ES-I3 (cell line): Measurements from ENCODE around the gene FAM210A.

Experiments
- H3K36me3 ChIP-seq: 2 replicates; pipeline ENCODE4 v1.6.1; 2013; ENCODE audit warnings: mild to moderate bottlenecking, low read length, control low read depth, moderate library complexity; ENCODE audit not compliant: insufficient read depth
- H3K4me1 ChIP-seq: 2 replicates; pipeline ENCODE4 v1.6.1; 2013; ENCODE audit warnings: mild to moderate bottlenecking, control low read depth, low read length; ENCODE audit not compliant: insufficient read depth
- H3K9ac ChIP-seq: 2 replicates; pipeline ENCODE4 v1.6.1; 2013; ENCODE audit warnings: low read depth, mild to moderate bottlenecking, low read length, moderate library complexity
- H3K9me3 ChIP-seq: 2 replicates; pipeline ENCODE4 v1.6.1; 2013; ENCODE audit warnings: mild to moderate bottlenecking, low read length, moderate library complexity; ENCODE audit not compliant: control insufficient read depth, insufficient read depth

FAM210A gene

GRCh38 chr18:13645093-13645492 lies 81.3 kb downstream of the FAM210A start:
- H3K36me3 ChIP-seq: no peaks in the 10 kb centered on the region
- H3K9ac ChIP-seq: no peak overlapping the region
- no peaks in the 10 kb centered on the region for H3K9me3 ChIP-seq
- no peaks in the 10 kb centered on the region for H3K4me1 ChIP-seq

- H3K4me1 ChIP-seq: no peaks in the 10 kb centered on the region
- H3K9ac ChIP-seq: no peak overlapping the region
- H3K9me3 ChIP-seq: no peaks in the 10 kb centered on the region
- H3K36me3 ChIP-seq: no peaks in the 10 kb centered on the region
Observed at GRCh38 chr18:13643261-13643751, 83.1 kb downstream of the FAM210A start.

GRCh38 chr18:13642440-13642827 lies 83.9 kb downstream of the FAM210A start:
- no peaks in the 10 kb centered on the region for H3K36me3 ChIP-seq
- H3K9me3 ChIP-seq: no peaks in the 10 kb centered on the region
- H3K4me1 ChIP-seq: no peaks in the 10 kb centered on the region
- no peak overlapping the region; the same call in 1 of the 2 replicates for H3K9ac ChIP-seq

- Histone ChIP-seq H3K4me1 (no peaks in the 10 kb centered on the region), H3K9ac (peak overlapping the region; percentile 28; the same call in 1 of the 2 replicates), H3K9me3 (no peaks in the 10 kb centered on the region), H3K36me3 (no peaks in the 10 kb centered on the region)
Observed at GRCh38 chr18:13641551-13642439, 84.6 kb downstream of the FAM210A start.

- no peak overlapping the region for H3K9ac ChIP-seq
- no peaks in the 10 kb centered on the region for H3K9me3 ChIP-seq
- H3K4me1 ChIP-seq: no peaks in the 10 kb centered on the region
- no peaks in the 10 kb centered on the region for H3K36me3 ChIP-seq
Observed at GRCh38 chr18:13640266-13640860, 86.0 kb downstream of the FAM210A start.

GRCh38 chr18:13638719-13639595 lies 87.4 kb downstream of the FAM210A start:
- H3K36me3 ChIP-seq: no peaks in the 10 kb centered on the region
- no peaks in the 10 kb centered on the region for H3K9me3 ChIP-seq
- no peaks in the 10 kb centered on the region for H3K4me1 ChIP-seq
- peak overlapping the region; percentile 15; the same call in 1 of the 2 replicates for H3K9ac ChIP-seq

- Histone ChIP-seq H3K36me3 (no peaks in the 10 kb centered on the region), H3K9me3 (peaks cover 6% of the 10 kb centered on the region), H3K4me1 (no peaks in the 10 kb centered on the region), H3K9ac (no peak overlapping the region)
Observed at GRCh38 chr18:13635046-13635445, 91.3 kb downstream of the FAM210A start.

GRCh38 chr18:13633700-13634099 lies 92.7 kb downstream of the FAM210A start:
- Histone ChIP-seq H3K9ac (no peak overlapping the region), H3K36me3 (no peaks in the 10 kb centered on the region), H3K9me3 (peaks cover 6% of the 10 kb centered on the region), H3K4me1 (peaks cover 4% of the 10 kb centered on the region)

GRCh38 chr18:13630716-13631268 lies 95.6 kb downstream of the FAM210A start:
- Histone ChIP-seq H3K9ac (no peak overlapping the region), H3K4me1 (peaks cover 4% of the 10 kb centered on the region), H3K36me3 (no peaks in the 10 kb centered on the region), H3K9me3 (peaks cover 6% of the 10 kb centered on the region)

GRCh38 chr18:13629841-13630715 lies 96.3 kb downstream of the FAM210A start:
- Histone ChIP-seq H3K36me3 (no peaks in the 10 kb centered on the region), H3K9me3 (peaks cover 6% of the 10 kb centered on the region), H3K4me1 (peaks cover 4% of the 10 kb centered on the region), H3K9ac (no peak overlapping the region)

GRCh38 chr18:13628211-13628610 lies 98.1 kb downstream of the FAM210A start:
- peaks cover 4% of the 10 kb centered on the region for H3K4me1 ChIP-seq
- peaks cover 6% of the 10 kb centered on the region for H3K9me3 ChIP-seq
- H3K9ac ChIP-seq: no peak overlapping the region
- no peaks in the 10 kb centered on the region for H3K36me3 ChIP-seq

GRCh38 chr18:13627639-13628038 lies 98.7 kb downstream of the FAM210A start:
- H3K9me3 ChIP-seq: peaks cover 6% of the 10 kb centered on the region
- H3K36me3 ChIP-seq: no peaks in the 10 kb centered on the region
- H3K9ac ChIP-seq: no peak overlapping the region
- H3K4me1 ChIP-seq: peaks cover 4% of the 10 kb centered on the region

GRCh38 chr18:13626544-13626908 lies 99.8 kb downstream of the FAM210A start:
- H3K4me1 ChIP-seq: peaks cover 4% of the 10 kb centered on the region
- H3K36me3 ChIP-seq: no peaks in the 10 kb centered on the region
- H3K9me3 ChIP-seq: no peaks in the 10 kb centered on the region
- H3K9ac ChIP-seq: no peak overlapping the region
